CD14-positive monocyte (primary cell): Measurements from ENCODE around the gene TENT4B. TPM values are rescaled to one million over a fixed set of nuclear protein-coding genes. Genes with fewer than 3 reads are reported as not detected.

Experiments
- DNase-seq, 3 donors: peaks; one replicate each; pipeline ENCODE4 v3.0.0-alpha.2; 2011 to 2022
- H2AFZ ChIP-seq: 2 replicates; pipeline ENCODE4 v1.6.0; 2012; ENCODE audit warnings: mild to moderate bottlenecking, low read depth, low read length, inconsistent platforms; ENCODE audit not compliant: insufficient read depth, poor library complexity, severe bottlenecking
- H3K27ac ChIP-seq, 2 donors: 1 replicate in 1 of 2; 2 replicates in 1 of 2; pipeline ENCODE4 v1.5.1; 2012 to 2013; ENCODE audit warnings: low read length in 2 of 2, control low read depth in 1 of 2, inconsistent platforms in 1 of 2, low read depth in 1 of 2, mild to moderate bottlenecking in 1 of 2
- H3K27me3 ChIP-seq, 2 donors: one replicate each; pipeline versions ENCODE4 v1.6.0 to v1.6.1; 2011 to 2013; ENCODE audit warnings: low read length in 2 of 2; ENCODE audit not compliant: control insufficient read depth in 2 of 2, insufficient read depth in 2 of 2
- H3K36me3 ChIP-seq, 2 donors: replicated peaks in 1 of 2; 1 replicate in 1 of 2; 2 replicates in 1 of 2; pipeline versions ENCODE4 v1.5.1 to v1.6.1; 2012 to 2013; ENCODE audit warnings: low read length in 2 of 2, control low read depth in 1 of 2, inconsistent platforms in 1 of 2, mild to moderate bottlenecking in 1 of 2; ENCODE audit not compliant: insufficient read depth in 2 of 2, control insufficient read depth in 1 of 2
- H3K4me1 ChIP-seq, 2 donors: 1 replicate in 1 of 2; 2 replicates in 1 of 2; pipeline versions ENCODE4 v1.5.1 to v1.6.1; 2012 to 2013; ENCODE audit warnings: low read length in 2 of 2, control low read depth in 1 of 2, inconsistent platforms in 1 of 2, mild to moderate bottlenecking in 1 of 2, moderate library complexity in 1 of 2; ENCODE audit not compliant: insufficient read depth in 2 of 2, control insufficient read depth in 1 of 2
- H3K4me2 ChIP-seq: replicated peaks from 2 replicates; pipeline ENCODE3; 2012; ENCODE audit warnings: low read length, moderate library complexity, mild to moderate bottlenecking; ENCODE audit not compliant: poor library complexity, severe bottlenecking; ENCODE audit errors: extremely low read depth
- H3K4me3 ChIP-seq, 3 experiments: fragments of 200-600 bp in 1 of 3; sonication (generic) in 1 of 3; replicated peaks in 1 of 3; 1 replicate in 2 of 3; 2 replicates in 1 of 3; pipeline ENCODE4 v1.5.1; 2011 to 2013; ENCODE audit warnings: low read length in 3 of 3, mild to moderate bottlenecking in 3 of 3, control low read depth in 2 of 3, low read depth in 2 of 3, inconsistent platforms in 1 of 3, moderate library complexity in 1 of 3
- H3K79me2 ChIP-seq: 2 replicates; pipeline ENCODE4 v1.6.0; 2012; ENCODE audit warnings: mild to moderate bottlenecking, control low read depth, inconsistent platforms, low read length, moderate library complexity; ENCODE audit not compliant: insufficient read depth
- H3K9ac ChIP-seq: 2 replicates; pipeline ENCODE4 v1.6.0; 2017; ENCODE audit warnings: low read length, mild to moderate bottlenecking; ENCODE audit not compliant: insufficient read depth, poor library complexity, severe bottlenecking
- H3K9me3 ChIP-seq, 2 donors: replicated peaks in 1 of 2; 1 replicate in 1 of 2; 2 replicates in 1 of 2; pipeline versions ENCODE4 v1.5.1 to v1.6.1; 2012 to 2013; ENCODE audit warnings: low read length in 2 of 2, control low read depth in 1 of 2; ENCODE audit not compliant: control insufficient read depth in 1 of 2, insufficient read depth in 1 of 2
- H4K20me1 ChIP-seq: 2 replicates; pipeline ENCODE4 v1.6.0; 2012; ENCODE audit warnings: mild to moderate bottlenecking, low read length, control low read depth, moderate library complexity; ENCODE audit not compliant: insufficient read depth
- H3K27ac Mint-ChIP-seq, 7 donors: one replicate each; pipeline ENCODE4 v1.8.0; 2020; ENCODE audit warnings: mild to moderate bottlenecking in 7 of 7, mixed read lengths in 7 of 7, moderate library complexity in 6 of 7, inconsistent platforms in 2 of 7
- H3K27me3 Mint-ChIP-seq, 3 donors: one replicate each; pipeline ENCODE4 v1.8.0; 2021 to 2022; ENCODE audit warnings: low read depth in 3 of 3, mild to moderate bottlenecking in 3 of 3, mixed read lengths in 3 of 3, moderate library complexity in 3 of 3, inconsistent platforms in 1 of 3
- H3K36me3 Mint-ChIP-seq, 2 donors: one replicate each; pipeline ENCODE4 v1.8.0; 2020; ENCODE audit warnings: mixed read lengths in 2 of 2, inconsistent platforms in 1 of 2, mild to moderate bottlenecking in 1 of 2
- H3K4me1 Mint-ChIP-seq: one replicate; pipeline ENCODE4 v1.8.0; 2020; ENCODE audit warnings: mild to moderate bottlenecking, mixed read lengths
- H3K4me3 Mint-ChIP-seq, 2 donors: one replicate each; pipeline ENCODE4 v1.8.0; 2020; ENCODE audit warnings: mild to moderate bottlenecking in 2 of 2, mixed read lengths in 2 of 2, moderate library complexity in 1 of 2
- H3K9me3 Mint-ChIP-seq, 7 donors: one replicate each; pipeline ENCODE4 v1.8.0; 2020 to 2022; ENCODE audit warnings: mixed read lengths in 7 of 7, mild to moderate bottlenecking in 6 of 7, moderate library complexity in 6 of 7, inconsistent platforms in 2 of 7
- WGBS: methylation state at CpG from one replicate; pipeline ENCODE4 v1.1.5; 2013; ENCODE audit warnings: missing lambda C conversion rate; ENCODE audit not compliant: insufficient coverage; 5-methylcytosine and 5-hydroxymethylcytosine counted together
- intact Hi-C, 2 donors: fragments of 100-400 bp; cut with micrococcal nuclease; formaldehyde crosslinking; loops; one replicate each; pipeline versions ENCODE4 v1.15.0 to v1.15.1; 2023
- polyA plus RNA-seq, 3 donors: library from polyadenylated mRNA; depleted of rRNA in 1 of 3; unstranded in 2 of 3; stranded (reverse) in 1 of 3; fragments of 300-500 nt in 2 of 3; fragments of >200 nt in 1 of 3; fragmentation: Illumina TruSeq in 2 of 3; gene quantifications; 1 replicate in 2 of 3; 2 replicates in 1 of 3; pipeline ENCODE4 v1.2.3, GENCODE V29; 2012 to 2021
- TF ChIP-seq, protein P1 (sequence below): fragments of 200-600 bp; IDR thresholded peaks from one replicate; pipeline ENCODE4 v1.8.0; 2022; ENCODE audit warnings: antibody characterized with exemption, mild to moderate bottlenecking

The TENT4B gene
- polyA plus RNA-seq, 3 donors = 1.4 to 9.0 (median 1.7) TPM

GRCh38 chr16:50247123-50247905 lies 94.2 kb downstream of the TENT4B start:
- H3K27me3 Mint-ChIP-seq = peaks cover 0 to 5% (median 3%) of the 10 kb centered on the region in 3 donors
- no peak for DNase-seq
- intact Hi-C loops = loop anchor here (2.0 to 5.0 kb wide), 2 partner anchors 35 kb away; no protein-coding TSS in a partner anchor
- peaks cover 3 to 9% of the 10 kb centered on the region in 2 donors for H3K36me3 Mint-ChIP-seq
- WGBS = 90% methylated on average over 2 of the region's 12 CpGs
- H3K4me1 Mint-ChIP-seq = peaks cover 58% of the 10 kb centered on the region
- peak overlapping the region; percentile 88 to 89 for H3K4me3 Mint-ChIP-seq
- TF ChIP-seq, protein P1, sequence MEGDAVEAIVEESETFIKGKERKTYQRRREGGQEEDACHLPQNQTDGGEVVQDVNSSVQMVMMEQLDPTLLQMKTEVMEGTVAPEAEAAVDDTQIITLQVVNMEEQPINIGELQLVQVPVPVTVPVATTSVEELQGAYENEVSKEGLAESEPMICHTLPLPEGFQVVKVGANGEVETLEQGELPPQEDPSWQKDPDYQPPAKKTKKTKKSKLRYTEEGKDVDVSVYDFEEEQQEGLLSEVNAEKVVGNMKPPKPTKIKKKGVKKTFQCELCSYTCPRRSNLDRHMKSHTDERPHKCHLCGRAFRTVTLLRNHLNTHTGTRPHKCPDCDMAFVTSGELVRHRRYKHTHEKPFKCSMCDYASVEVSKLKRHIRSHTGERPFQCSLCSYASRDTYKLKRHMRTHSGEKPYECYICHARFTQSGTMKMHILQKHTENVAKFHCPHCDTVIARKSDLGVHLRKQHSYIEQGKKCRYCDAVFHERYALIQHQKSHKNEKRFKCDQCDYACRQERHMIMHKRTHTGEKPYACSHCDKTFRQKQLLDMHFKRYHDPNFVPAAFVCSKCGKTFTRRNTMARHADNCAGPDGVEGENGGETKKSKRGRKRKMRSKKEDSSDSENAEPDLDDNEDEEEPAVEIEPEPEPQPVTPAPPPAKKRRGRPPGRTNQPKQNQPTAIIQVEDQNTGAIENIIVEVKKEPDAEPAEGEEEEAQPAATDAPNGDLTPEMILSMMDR = no peak
- Histone ChIP-seq H3K4me3 (peak overlapping the region in 2 of 3 experiments; percentile 87 to 88), H3K27me3 (no peaks in the 10 kb centered on the region), H3K27ac (no peak overlapping the region), H3K79me2 (peaks cover 39% of the 10 kb centered on the region), H4K20me1 (peaks cover 4% of the 10 kb centered on the region), H3K36me3 (no peaks in the 10 kb centered on the region), H3K4me1 (peaks cover 40 to 70% of the 10 kb centered on the region in 2 donors), H3K4me2 (peak overlapping the region; percentile 94), H3K9ac (peak overlapping the region; percentile 74), H2AFZ (no peak overlapping the region), H3K9me3 (no peaks in the 10 kb centered on the region)
- peak overlapping the region in 1 of 7 donors; percentile 81 for H3K27ac Mint-ChIP-seq
- peaks cover 0 to 3% (median 0%) of the 10 kb centered on the region in 7 donors for H3K9me3 Mint-ChIP-seq

DNA sequence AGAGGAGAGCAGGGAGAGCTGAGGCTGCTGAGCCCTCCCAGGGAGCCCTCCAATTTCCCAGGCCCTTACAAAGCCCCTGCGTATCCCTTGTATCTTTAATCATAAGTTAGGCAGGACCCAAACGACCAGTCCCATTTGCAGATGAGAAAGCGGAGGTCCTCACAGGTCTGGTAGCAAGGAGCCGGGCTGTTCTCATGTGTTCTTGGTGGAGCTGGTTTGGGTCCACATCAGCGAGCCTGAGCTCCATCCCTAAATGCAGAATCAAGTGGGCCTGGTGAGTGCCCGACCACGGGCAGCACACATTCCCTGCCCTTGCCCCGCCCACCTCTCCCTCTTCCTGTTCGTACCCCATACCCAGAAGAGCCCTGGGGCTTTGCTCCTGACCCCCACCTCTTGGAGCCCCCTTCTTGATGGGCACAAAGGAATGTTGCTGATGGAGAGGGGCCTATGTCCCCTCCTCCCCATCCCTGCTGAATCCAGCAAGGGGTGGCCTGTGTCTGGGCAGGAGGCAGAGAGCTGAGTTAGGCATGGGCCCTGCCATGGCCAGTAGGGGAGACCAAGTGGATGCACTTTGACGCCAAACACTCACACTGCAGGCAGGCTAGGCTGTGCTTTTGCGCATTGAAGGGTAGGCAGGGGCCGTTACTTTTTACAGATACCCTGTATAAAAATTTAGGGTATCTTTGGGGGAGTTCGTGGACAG lies 95.0 kb downstream of the TENT4B start:
- peaks cover 0 to 4% (median 3%) of the 10 kb centered on the region in 3 donors for H3K27me3 Mint-ChIP-seq
- DNase-seq = no peak
- H4K20me1 ChIP-seq = peaks cover 4% of the 10 kb centered on the region
- H3K27ac Mint-ChIP-seq = peak overlapping the region in 1 of 7 donors; percentile 81
- H3K36me3 ChIP-seq = no peaks in the 10 kb centered on the region
- no peak overlapping the region for H3K4me3 Mint-ChIP-seq
- no peak overlapping the region for H2AFZ ChIP-seq
- intact Hi-C loops = loop anchor here (2.0 to 5.0 kb wide), 2 partner anchors 34 to 35 kb away; no protein-coding TSS in a partner anchor
- peaks cover 54% of the 10 kb centered on the region for H3K4me1 Mint-ChIP-seq
- TF ChIP-seq, protein P1 = no peak
- H3K9me3 ChIP-seq = no peaks in the 10 kb centered on the region
- no peak overlapping the region for H3K4me2 ChIP-seq
- H3K4me1 ChIP-seq = peaks cover 34 to 67% of the 10 kb centered on the region in 2 donors
- H3K27ac ChIP-seq = no peak overlapping the region
- no peaks in the 10 kb centered on the region for H3K27me3 ChIP-seq
- H3K4me3 ChIP-seq = no peak overlapping the region
- H3K79me2 ChIP-seq = peaks cover 44% of the 10 kb centered on the region
- WGBS = 70% methylated on average over 9 of the region's 13 CpGs
- no peak overlapping the region for H3K9ac ChIP-seq
- peaks cover 3 to 9% of the 10 kb centered on the region in 2 donors for H3K36me3 Mint-ChIP-seq
- peaks cover 0 to 3% (median 0%) of the 10 kb centered on the region in 7 donors for H3K9me3 Mint-ChIP-seq
